Islet of Langerhans (tissue), 1 donor: ENCODE measurements around the gene NHLRC4.

Source experiments
- FAIRE-seq: peaks from one replicate; lab custom pipeline; 2011; peaks lifted over from hg19 to GRCh38; lab: Jason Lieb, UNC

NHLRC4 gene

DNA sequence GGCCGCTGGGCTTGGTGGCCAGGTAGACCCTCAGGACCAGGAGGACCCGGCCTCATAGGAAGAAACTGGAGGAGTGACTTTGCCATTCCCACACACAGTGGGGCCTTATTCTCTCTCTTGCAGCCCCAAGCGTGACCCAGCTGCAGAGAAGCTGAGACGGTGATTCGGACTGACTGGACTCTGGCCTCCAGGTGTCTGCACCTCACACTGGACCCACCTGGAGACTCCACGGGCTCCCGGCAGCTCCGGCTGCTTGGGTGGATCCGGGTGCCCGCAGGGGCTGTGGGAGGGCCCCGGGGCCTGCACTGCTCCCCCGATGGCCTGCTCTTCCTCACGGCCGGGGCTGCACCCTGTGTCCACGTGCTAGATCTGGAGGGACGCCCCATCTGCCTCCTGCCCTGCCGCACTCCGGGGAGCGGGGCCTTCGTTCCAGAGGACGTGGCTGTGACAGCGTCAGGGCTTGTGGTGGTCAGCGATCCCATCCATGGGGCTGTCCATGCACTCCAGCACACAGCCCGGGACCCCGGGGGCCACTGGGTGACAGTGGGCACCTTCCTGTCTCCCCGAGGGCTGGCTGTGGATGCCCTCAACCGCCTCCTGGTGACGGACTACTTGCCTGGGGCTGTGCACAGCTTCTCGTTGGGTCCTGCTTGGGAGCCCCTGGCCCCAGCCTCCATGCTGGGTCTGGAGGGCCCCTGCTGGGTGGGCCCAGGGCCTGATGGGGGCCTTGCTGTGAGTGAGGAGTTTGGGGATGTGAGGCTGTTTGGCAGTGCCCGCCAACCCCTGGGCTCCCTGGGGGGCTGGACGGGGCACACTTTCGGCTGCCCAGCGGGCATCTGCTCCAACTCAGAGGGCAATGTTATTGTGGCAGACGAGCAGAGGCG is 810 bp downstream of the NHLRC4 start:
- FAIRE-seq = no peak

DNA sequence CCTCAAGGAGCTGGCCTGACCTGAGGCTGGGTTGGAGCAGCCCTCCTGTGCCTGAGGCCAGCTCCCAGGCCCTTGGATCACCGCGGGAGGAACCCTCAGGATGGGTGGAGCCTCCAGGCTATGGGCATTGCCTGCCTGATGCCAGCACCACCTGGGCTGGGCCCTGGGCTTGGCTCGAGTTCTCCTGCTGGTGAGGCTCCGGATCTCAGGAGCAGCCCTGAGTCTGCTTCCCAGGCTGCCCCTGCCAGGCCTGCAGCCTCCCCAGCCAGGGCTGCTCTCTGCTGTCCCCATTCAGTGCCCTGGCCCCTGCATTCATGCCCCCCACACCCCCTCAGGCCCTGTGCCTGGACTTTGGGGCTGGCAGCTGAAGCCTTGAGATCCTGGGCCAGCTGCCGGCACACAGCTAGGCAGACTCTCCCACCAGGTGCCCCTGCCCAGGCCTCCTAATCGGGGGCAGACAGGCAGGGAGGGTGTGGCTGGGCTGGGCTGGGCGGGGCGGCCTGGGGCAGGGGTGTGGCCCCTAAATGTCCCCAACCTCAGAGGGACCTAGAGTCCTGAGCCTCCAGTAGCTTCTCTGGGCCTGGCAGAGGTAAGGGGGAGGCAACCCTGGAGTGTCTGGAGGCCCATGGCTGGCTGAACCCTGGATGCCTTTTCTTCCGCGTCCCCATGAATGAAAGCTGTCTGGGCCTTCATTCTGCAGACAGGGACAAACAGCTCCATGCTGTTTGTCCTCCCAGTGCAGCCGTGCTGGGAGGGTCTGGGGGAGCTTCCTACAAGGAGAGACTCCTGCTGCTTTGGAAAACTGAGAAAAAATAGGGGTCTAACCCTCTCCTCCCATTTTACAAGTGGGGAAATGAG is 1.8 kb downstream of the NHLRC4 start:
- FAIRE-seq = no peak

DNA sequence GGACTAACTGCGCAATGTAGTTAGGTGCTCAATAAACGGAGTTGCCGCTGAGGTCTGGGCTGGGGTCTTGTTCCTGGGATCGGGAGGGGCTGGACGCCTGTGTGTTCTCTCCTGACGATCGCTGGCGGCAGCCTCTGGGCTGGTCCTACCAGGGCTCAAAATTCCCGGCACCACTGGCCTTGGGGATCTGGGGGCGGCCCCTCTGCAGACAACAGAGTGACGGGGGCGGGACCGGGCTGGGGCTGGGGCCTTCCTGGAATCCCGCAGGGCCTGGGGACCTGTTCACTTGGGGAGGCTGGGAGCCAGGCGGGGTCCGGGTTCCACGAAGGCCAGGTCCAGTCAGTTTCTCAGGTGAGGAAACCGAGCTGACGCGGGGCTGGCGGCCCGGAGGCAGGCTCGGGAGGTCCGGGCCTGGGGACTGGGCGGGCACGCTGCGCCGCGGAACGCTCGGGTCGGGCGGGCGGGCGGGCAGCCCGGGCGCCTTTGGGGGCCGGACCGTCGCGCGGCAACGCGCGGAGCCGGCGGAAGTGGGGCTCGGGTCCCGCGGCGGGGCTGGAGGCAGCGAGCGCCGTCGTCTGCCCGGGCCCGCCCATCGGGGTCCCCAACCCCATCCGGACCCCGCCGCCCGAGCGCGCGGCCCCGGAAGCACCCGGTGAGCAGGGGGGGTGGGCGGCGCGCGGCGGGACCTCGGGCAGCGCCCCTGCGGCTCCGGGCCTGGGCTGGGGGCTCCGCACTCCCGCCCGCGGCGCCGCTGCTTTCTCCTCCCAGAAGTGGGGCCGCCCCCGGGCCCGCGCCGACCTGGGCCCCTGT is 2.8 kb downstream of the NHLRC4 start, which contains the start of gene PIGQ:
TSS of gene PIGQ (plus strand) at position 524 of the 810 bp plus-strand sequence. CDS start 4,107 bp downstream, outside the sequence.
- no peak for FAIRE-seq

DNA sequence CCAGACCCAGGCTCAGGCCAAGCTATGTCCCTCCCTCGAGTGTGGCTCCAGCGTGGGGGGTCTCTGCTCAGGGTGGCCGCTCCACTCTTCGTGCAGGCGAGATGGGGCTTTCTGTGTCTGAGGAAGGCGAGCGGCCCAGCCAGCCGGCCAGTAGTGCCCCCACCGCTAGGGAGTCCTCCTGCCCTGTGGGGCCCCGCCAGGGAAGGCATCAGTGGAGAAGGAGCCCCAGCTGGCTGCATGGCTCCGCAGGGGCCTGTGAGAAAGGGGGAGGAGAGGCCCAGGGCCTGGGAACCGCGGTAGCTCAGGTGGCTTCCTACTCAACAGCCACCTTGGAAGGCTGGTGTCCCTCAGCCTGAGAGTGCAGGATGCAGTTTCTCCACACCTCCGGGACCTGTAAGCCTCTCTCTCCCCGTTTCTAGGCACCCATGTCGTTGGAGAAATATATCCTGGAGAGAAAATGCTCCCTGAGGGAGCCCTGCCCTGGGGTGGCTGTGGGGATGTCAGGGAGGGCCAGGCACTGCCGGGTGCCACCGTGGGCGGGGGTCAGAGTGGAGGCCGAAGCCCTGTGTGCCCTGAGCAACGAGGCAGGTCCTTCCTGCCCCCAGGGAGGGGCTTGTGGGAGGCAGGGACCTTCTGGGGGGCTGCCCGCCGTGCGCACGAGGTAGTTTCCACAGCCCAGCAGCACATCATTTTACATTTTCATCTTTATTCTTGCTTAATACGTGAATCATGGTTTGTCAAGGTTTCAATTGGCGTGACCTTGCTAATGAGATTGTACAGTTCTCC is 6.3 kb downstream of the NHLRC4 start:
- FAIRE-seq = no peak

DNA sequence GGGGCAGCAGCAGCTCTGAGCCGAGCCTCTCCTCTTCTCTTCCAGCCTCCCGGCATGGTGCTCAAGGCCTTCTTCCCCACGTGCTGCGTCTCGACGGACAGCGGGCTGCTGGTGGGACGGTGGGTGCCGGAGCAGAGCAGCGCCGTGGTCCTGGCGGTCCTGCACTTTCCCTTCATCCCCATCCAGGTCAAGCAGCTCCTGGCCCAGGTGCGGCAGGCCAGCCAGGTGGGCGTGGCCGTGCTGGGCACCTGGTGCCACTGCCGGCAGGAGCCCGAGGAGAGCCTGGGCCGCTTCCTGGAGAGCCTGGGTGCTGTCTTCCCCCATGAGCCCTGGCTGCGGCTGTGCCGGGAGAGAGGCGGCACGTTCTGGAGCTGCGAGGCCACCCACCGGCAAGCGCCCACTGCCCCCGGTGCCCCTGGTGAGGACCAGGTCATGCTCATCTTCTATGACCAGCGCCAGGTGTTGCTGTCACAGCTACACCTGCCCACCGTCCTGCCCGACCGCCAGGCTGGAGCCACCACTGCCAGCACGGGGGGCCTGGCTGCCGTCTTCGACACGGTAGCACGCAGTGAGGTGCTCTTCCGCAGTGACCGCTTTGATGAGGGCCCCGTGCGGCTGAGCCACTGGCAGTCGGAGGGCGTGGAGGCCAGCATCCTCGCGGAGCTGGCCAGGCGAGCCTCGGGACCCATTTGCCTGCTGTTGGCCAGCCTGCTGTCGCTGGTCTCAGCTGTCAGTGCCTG is 7.4 kb downstream of the NHLRC4 start:
- no peak for FAIRE-seq

DNA sequence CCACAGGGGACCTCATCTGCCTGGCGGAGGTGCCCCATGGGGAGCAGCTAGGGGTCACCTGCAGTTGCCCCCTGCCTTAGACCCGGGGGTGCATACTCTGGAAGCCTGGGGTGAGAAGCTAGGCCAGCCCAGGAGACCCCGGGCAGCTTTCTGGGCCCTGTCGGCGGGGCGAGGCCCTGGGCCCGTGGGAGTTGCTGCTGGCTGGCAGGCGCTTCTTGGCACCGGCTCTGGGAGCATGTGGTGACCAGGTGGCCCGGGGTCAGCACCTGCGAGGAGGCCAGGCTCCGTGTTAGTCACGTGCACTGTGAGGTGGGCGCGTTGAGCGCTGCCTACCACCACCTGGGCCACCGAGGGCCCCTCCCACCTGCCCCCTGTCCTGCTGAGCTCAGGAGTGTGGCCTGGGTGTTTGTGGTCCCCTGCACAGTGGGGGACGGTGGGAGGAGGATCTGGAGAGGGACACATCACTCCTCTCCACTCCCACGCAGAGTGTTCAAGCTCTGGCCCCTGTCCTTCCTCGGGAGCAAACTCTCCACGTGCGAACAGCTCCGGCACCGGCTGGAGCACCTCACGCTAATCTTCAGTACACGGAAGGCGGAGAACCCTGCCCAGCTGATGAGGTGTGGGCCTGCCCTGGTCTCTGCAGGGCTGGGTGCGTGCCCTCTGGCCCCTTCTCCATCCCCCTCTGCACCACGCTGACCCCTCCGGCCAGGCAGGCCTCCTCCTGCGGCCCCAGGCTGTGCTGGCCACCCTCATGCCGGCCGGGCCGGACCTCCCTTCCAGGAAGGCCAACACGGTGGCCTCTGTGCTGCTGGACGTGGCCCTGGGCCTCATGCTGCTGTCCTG is 8.8 kb downstream of the NHLRC4 start:
- no peak for FAIRE-seq

DNA sequence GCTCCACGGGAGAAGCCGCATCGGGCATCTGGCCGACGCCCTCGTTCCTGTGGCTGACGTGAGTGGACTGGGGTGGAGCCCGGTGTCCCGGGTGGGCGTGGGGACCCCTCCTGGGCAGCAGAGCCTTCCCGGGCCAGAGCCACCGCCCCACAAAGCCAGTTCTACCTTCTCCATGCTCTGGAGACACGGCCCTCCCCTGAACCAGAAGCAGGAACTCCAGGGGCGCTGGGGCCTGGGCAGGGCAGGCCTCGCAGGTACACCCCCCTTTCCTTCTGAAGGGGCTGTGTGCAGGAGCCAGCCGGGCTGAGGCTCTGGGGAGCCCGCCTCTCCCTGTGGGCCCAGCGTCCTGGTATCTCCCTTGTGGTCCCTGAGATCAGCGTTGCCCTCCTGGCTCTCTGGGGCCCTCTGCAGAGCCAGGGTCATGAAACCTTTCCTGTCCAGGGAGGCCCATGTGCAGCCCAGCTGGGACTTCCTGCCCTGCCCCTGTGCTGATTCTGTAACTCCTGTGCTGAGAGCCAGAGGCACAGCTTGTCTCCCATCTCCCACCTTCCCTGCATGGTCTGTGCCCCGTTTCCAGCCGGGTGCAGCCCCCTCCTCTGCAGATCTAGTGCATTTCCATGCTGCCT is 9.5 kb downstream of the NHLRC4 start:
- no peak for FAIRE-seq

DNA sequence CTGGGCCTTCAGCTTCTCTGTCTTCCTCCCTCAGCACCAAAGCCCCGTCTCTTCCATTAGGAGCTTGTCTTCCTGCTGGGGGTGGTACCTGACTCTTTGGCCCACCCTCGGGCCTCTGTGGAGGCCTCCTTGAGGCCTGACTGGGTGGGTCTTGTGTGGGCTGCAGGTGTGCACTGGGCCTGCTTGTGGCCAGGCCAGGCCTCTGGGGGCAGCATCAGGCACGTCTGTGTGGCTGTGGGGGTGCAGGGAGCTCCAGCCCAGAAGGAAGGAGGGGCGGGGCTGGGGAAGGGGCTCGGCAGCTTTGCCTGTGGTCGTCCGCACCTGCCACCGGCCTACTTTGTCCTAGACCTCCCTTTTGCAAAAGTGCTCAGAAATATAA is 10.0 kb downstream of the NHLRC4 start:
- no peak for FAIRE-seq

DNA sequence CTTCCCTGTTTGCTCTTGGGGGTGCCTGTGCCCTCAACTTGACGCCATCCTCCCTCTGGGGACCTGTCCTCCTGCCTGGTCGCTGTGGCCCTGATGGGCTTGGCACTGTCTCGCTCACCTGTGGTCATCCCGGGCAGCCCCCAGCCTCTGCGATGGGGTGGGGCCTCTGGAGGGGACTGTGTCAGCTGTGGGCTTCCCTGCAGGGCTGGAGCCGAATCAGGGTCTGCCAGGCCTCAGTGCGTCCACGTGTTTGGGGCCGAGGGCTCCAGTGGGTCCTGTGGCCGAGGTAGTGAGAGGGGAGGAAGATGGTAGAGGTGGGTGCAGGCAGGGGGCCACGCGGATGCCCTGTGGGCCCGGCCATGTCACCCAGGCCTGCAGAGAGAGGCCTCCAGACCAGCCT is 11.0 kb downstream of the NHLRC4 start:
- FAIRE-seq = no peak

DNA sequence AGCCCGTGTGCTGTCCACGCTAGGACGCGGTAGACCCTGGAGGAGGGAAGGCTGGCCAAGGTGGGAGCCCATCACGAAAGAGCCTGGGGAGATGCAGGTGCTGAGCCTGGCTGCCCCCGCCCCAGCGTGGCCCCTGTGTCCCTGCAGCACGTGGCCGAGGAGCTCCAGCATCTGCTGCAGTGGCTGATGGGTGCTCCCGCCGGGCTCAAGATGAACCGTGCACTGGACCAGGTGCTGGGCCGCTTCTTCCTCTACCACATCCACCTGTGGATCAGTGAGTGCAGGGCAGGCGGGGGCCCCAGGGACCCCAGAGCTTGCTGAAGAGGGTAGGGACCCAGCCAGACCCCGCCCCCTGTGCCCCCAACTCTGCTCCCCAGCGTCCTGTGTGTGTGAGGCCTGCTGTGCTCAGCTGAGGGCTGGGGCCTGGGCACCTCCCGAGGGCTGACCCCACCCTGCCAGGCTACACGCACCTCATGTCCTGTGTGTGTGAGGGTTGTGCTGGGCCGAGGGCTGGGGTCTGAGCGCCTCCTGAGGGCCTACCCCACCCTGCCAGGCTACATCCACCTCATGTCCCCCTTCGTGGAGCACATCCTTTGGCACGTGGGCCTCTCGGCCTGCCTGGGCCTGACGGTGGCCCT is 11.5 kb downstream of the NHLRC4 start:
- FAIRE-seq = no peak

DNA sequence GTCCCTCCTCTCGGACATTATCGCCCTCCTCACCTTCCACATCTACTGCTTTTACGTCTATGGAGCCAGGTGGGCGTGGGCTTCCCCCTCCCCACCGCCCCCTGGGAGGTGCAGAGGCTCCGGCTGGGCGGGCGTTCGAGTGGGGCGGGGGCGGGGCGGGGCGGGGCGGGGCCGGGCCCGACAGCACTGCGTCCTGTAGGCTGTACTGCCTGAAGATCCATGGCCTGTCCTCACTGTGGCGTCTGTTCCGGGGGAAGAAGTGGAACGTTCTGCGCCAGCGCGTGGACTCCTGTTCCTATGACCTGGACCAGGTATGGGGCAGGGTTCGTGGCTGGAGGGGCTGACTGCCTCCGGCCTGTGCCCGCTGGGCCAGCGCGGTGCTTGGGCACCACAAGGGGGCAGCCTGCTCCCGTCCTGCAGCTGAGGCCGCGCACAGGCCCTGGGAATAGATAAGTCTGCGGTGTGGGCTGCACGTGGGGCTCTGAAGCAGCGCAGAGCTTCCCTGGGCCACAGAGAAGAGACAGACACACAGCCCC is 12.1 kb downstream of the NHLRC4 start:
- FAIRE-seq = no peak

DNA sequence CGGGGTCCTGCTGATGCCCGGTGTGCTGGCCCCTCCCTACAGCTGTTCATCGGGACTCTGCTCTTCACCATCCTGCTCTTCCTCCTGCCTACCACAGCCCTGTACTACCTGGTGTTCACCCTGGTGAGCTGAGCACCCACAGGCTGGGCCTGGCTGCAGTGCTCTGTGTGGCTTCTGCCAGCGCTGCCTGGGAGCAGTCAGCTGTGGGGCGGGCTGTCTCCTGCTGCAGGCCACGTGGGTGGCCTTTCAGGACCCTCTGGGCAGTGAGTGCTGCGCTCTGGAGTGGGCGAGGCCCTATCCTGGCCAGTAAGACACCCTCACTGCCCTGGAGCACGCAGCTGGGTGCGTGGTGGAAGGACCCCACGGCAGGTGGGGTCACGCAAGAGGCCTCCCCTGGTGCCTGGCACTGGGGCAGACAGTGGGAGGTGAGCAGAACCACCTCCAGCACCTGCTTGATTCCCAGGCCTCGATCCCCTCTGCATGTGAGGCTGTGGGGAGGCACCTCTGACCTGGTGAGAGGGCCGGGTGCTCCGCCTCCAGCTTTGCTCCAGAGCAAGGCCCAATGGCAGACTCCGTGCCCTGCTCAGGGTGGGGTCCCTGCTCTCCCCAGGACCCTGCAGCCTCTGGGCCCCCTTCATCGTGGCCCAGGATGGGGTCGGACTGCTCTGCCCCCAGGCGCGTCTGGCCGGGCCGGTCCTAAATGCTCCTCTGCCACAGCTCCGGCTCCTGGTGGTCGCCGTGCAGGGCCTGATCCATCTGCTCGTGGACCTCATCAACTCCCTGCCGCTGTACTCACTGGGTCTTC is 13.5 kb downstream of the NHLRC4 start:
- no peak for FAIRE-seq

DNA sequence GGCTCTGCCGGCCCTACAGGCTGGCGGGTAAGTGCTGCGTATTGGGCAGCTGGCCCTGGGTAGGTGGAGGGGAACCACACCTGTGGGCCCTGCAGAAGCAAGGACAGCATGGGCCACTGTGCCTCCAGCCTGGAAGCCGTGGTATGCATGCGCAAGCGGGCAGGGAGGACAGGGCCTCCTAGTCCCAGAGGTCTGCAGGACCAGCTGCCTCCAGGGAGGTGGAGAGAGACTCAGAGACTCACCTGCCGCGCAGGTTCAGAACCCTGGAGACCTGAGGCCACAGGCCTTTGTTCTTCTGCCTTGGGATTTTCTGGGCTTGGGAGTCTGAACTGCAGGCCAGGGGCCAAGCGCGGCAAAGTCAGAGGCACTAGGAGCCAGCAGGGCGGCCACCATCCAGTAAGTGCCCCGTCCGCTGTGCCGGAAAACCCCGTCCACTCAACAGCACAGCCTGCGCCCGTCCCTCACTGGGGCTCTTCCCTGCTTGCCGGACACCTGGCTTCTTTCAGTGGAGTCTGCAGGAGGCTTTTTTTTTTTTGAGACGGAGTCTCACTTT is 14.2 kb downstream of the NHLRC4 start:
- no peak for FAIRE-seq

DNA sequence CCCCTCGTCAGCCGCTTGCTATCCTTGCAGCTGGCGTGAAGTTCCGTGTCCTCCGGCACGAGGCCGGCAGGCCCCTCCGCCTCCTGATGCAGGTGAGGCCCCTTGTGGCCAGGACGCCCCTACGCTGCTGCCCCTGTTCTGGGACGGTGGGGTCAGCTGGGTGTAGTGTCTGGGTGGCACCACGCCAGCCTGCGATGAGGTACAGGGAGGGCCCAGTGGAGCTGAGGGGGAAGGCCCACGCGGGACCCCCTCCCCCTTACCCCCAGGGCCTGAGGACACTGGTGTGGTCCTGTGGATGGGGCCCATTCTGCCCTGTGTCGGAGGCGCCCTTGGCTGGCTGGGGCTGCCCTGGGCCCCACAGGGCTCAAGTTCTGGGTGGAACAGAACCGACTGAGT is 15.4 kb downstream of the NHLRC4 start:
- FAIRE-seq = no peak

DNA sequence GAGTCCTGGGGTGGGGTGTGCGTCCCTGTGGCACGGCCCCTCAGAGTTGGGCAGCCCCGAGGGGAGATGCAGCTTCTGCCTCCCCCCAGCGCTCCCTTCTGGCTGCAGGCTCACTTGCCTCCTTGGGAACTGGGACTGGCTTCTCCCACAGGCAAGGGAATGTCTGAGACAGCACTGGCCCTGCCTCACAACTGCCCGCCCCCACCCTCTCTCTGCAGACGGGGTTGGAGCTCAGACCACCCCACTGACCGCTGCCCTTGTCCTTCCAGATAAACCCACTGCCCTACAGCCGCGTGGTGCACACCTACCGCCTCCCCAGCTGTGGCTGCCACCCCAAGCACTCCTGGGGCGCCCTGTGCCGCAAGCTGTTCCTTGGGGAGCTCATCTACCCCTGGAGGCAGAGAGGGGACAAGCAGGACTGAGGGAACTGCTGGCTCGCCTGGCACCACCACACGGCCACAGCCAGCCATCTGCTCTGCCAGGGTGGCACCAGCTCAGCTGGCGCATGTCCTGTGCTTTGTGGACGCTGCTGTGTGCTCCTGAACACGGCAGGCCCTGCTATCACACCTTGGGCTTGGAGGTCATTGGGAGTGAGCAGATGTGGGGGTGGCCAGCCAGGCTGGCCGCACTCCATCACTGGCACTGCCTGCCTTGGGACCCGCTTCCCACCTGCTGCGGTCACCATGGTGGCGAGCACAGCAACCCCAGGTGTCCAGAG is 16.0 kb downstream of the NHLRC4 start:
- no peak for FAIRE-seq

DNA sequence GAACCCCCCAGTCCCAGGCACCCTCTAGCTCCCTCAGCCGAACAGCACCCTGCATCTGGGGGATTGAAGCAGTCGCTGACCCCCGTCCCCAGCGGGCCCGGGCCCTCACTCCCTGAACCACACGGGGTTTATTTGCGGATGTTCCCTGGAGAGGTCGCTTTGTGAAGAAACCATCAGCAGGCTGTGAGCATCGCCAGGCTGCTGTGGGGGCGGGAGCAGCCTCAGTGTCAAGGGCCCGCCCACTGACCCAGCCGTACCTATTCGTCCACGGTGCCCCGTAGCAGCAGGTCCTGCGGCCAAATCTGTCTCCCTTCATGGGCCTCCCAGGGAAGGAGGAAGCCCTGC is 16.6 kb downstream of the NHLRC4 start:
- FAIRE-seq = no peak
